SJCRH30 (cell line): Measurements from ENCODE around the gene TDG. TPM values are rescaled to one million over a fixed set of nuclear protein-coding genes. Genes with fewer than 3 reads are reported as not detected.
"Not testable (repeated sequence)": the region's sequence is repeated elsewhere in the genome, so short reads cannot be mapped to it uniquely, and the experiment has no call there.

Experiments used
- DNase-seq, 2 experiments: peaks; one replicate each; pipeline ENCODE4 v3.0.0-alpha.2; 2015 to 2020
- H3K27ac ChIP-seq: fragments of 250-450 bp; sonication (Bioruptor Pico); 2 replicates; pipeline ENCODE4 v1.5.1; 2020; ENCODE audit warnings: mild to moderate bottlenecking, moderate library complexity
- H3K27me3 ChIP-seq: fragments of 250-450 bp; sonication (Bioruptor Pico); 2 replicates; pipeline ENCODE4 v1.5.1; 2020; ENCODE audit warnings: mild to moderate bottlenecking, moderate library complexity
- H3K36me3 ChIP-seq: fragments of 250-450 bp; sonication (Bioruptor Pico); 2 replicates; pipeline ENCODE4 v1.5.1; 2020; ENCODE audit warnings: mild to moderate bottlenecking, moderate library complexity
- H3K4me1 ChIP-seq: fragments of 250-450 bp; sonication (Bioruptor Pico); 2 replicates; pipeline ENCODE4 v1.5.1; 2020; ENCODE audit warnings: mild to moderate bottlenecking, moderate library complexity
- H3K4me3 ChIP-seq: fragments of 250-450 bp; sonication (Bioruptor Pico); 2 replicates; pipeline ENCODE4 v1.5.1; 2020; ENCODE audit warnings: mild to moderate bottlenecking, moderate library complexity
- H3K9me3 ChIP-seq: fragments of 250-450 bp; sonication (Bioruptor Pico); replicated peaks from 2 replicates; pipeline ENCODE4 v1.5.1; 2020; ENCODE audit warnings: mild to moderate bottlenecking, moderate library complexity
- total RNA-seq: library from RNA; depleted of rRNA; stranded (reverse); fragments of >200 nt; shearing (Covaris generic); gene quantifications from 2 replicates; pipeline ENCODE4 v1.2.3, GENCODE V29; 2014; rRNA removed

TDG gene
- total RNA-seq, 1 experiment from 2014 or later: 57.3 TPM

GRCh38 chr12:104022786-104023185, 57.1 kb downstream of the TDG start:
- no peaks in the 10 kb centered on the region for H3K4me1 ChIP-seq
- H3K36me3 ChIP-seq: no peaks in the 10 kb centered on the region
- DNase-seq: no peak
- H3K27me3 ChIP-seq: no peaks in the 10 kb centered on the region
- H3K4me3 ChIP-seq: no peak overlapping the region
- no peaks in the 10 kb centered on the region for H3K9me3 ChIP-seq
- H3K27ac ChIP-seq: no peak overlapping the region

GRCh38 chr12:104023710-104024109, 58.0 kb downstream of the TDG start:
- Histone ChIP-seq H3K27me3 (no peaks in the 10 kb centered on the region), H3K4me3 (no peak overlapping the region), H3K9me3 (no peaks in the 10 kb centered on the region), H3K4me1 (no peaks in the 10 kb centered on the region), H3K36me3 (no peaks in the 10 kb centered on the region), H3K27ac (no peak overlapping the region)
- DNase-seq: no peak

- Histone ChIP-seq H3K4me3 (no peak overlapping the region), H3K9me3 (no peaks in the 10 kb centered on the region), H3K36me3 (no peaks in the 10 kb centered on the region), H3K27ac (no peak overlapping the region), H3K4me1 (no peaks in the 10 kb centered on the region), H3K27me3 (no peaks in the 10 kb centered on the region)
- DNase-seq: no peak
These were observed 58.7 kb downstream of the TDG start for GRCh38 chr12:104024348-104024747.

GRCh38 chr12:104025771-104026170, 60.1 kb downstream of the TDG start:
- H3K27ac ChIP-seq: no peak overlapping the region
- H3K36me3 ChIP-seq: no peaks in the 10 kb centered on the region
- no peak for DNase-seq

GRCh38 chr12:104026841-104027599, 61.3 kb downstream of the TDG start:
- DNase-seq: peak in 1 of 2 experiments; percentile 30
- Histone ChIP-seq H3K27ac (no peak overlapping the region), H3K4me1 (no peaks in the 10 kb centered on the region), H3K27me3 (no peaks in the 10 kb centered on the region), H3K36me3 (no peaks in the 10 kb centered on the region), H3K9me3 (no peaks in the 10 kb centered on the region), H3K4me3 (no peak overlapping the region)

More at GRCh38 chr12:104025771-104026170, 60.1 kb downstream of the TDG start:
- Histone ChIP-seq H3K4me1 (no peaks in the 10 kb centered on the region), H3K27me3 (no peaks in the 10 kb centered on the region), H3K9me3 (no peaks in the 10 kb centered on the region), H3K4me3 (no peak overlapping the region)

- H3K4me1 ChIP-seq, DNase-seq, H3K27ac ChIP-seq, H3K27me3 ChIP-seq, H3K36me3 ChIP-seq, H3K9me3 ChIP-seq, H3K4me3 ChIP-seq: not testable (repeated sequence)
These were observed 64.9 kb downstream of the TDG start for GRCh38 chr12:104030596-104030995.

- not testable (repeated sequence) for H3K27ac ChIP-seq, H3K36me3 ChIP-seq, H3K27me3 ChIP-seq, H3K9me3 ChIP-seq, DNase-seq, H3K4me3 ChIP-seq, H3K4me1 ChIP-seq
These were observed 70.5 kb downstream of the TDG start for GRCh38 chr12:104036143-104036542.

Other genes starting within 250 kb of the TDG start
- gene NT5DC3, start 124.6 kb upstream of the TDG start, total RNA-seq: 13.2 and 14.8 TPM in 2 replicates
- gene HSP90B1, start 35.5 kb upstream of the TDG start, total RNA-seq: 396 and 423 TPM in 2 replicates
- 16.7 and 17.9 TPM in 2 replicates for gene GLT8D2, start 84.3 kb downstream of the TDG start, total RNA-seq
- gene HCFC2, start 98.7 kb downstream of the TDG start, total RNA-seq: 10.8 and 16.1 TPM in 2 replicates
- 33.3 and 38.4 TPM in 2 replicates for gene NFYB, start 172.3 kb downstream of the TDG start, total RNA-seq
- 70.0 and 72.8 TPM in 2 replicates for gene TXNRD1, start 249.9 kb downstream of the TDG start, total RNA-seq